Common myeloid progenitor, CD34-positive (primary cell): ENCODE results near the gene FGF18.
"Not testable (repeated sequence)": the region's sequence is repeated elsewhere in the genome, so short reads cannot be mapped to it uniquely, and the experiment has no call there.

ENCODE experiments used
- CTCF ChIA-PET: fragments of 350-600 bp; sonication (Branson Sonifier 250); formaldehyde crosslinking; loops from one replicate; lab custom pipeline; 2021; ENCODE audit warnings: antibody characterized with exemption; lab: Charles Lee
- POLR2A ChIA-PET: fragments of 350-600 bp; sonication (Branson Sonifier 250); formaldehyde crosslinking; loops from one replicate; lab custom pipeline; 2021; ENCODE audit warnings: antibody characterized with exemption; lab: Charles Lee
- DNase-seq, 3 donors: peaks; one replicate each; pipeline versions ENCODE4 v3.0.0 to v3.0.0-alpha.2; 2013
- H3K27ac ChIP-seq, 2 experiments: 1 replicate in 1 of 2; 2 replicates in 1 of 2; pipeline ENCODE4 v1.7.0; 2013; ENCODE audit warnings: inconsistent platforms in 2 of 2, low read length in 2 of 2, mild to moderate bottlenecking in 2 of 2, low read depth in 1 of 2, moderate library complexity in 1 of 2; ENCODE audit not compliant: severe bottlenecking in 2 of 2, insufficient read depth in 1 of 2, poor library complexity in 1 of 2
- H3K27me3 ChIP-seq, 5 experiments: replicated peaks in 2 of 5; 1 replicate in 3 of 5; 2 replicates in 2 of 5; pipeline versions ENCODE4 v1.6.1 to v1.7.0; 2013; ENCODE audit warnings: low read length in 4 of 5, mild to moderate bottlenecking in 2 of 5, moderate library complexity in 2 of 5, inconsistent platforms in 1 of 5; ENCODE audit not compliant: insufficient read depth in 5 of 5, control insufficient read depth in 4 of 5
- H3K36me3 ChIP-seq, 4 experiments: 1 replicate in 2 of 4; 2 replicates in 2 of 4; pipeline versions ENCODE4 v1.6.1 to v1.7.0; 2013; ENCODE audit warnings: low read length in 3 of 4, control low read depth in 1 of 4, mild to moderate bottlenecking in 1 of 4; ENCODE audit not compliant: control insufficient read depth in 4 of 4, insufficient read depth in 4 of 4
- H3K4me1 ChIP-seq, 4 experiments: 1 replicate in 3 of 4; 2 replicates in 1 of 4; pipeline versions ENCODE4 v1.6.1 to v1.7.1; 2013; ENCODE audit warnings: low read length in 3 of 4, mild to moderate bottlenecking in 3 of 4, control low read depth in 1 of 4, inconsistent platforms in 1 of 4, moderate library complexity in 1 of 4; ENCODE audit not compliant: control insufficient read depth in 4 of 4, insufficient read depth in 4 of 4; ENCODE audit errors: control extremely low read depth in 1 of 4
- H3K4me3 ChIP-seq, 7 experiments: 1 replicate in 4 of 7; 2 replicates in 3 of 7; pipeline versions ENCODE4 v1.5.1 to v1.7.0; 2013; ENCODE audit warnings: mild to moderate bottlenecking in 7 of 7, low read length in 6 of 7, moderate library complexity in 6 of 7, inconsistent platforms in 2 of 7, low read depth in 2 of 7, control low read depth in 1 of 7; ENCODE audit not compliant: insufficient read depth in 4 of 7, control insufficient read depth in 1 of 7; ENCODE audit errors: extremely low read depth in 1 of 7
- H3K9me3 ChIP-seq, 5 experiments: 1 replicate in 4 of 5; 2 replicates in 1 of 5; pipeline versions ENCODE4 v1.6.1 to v1.7.1; 2013; ENCODE audit warnings: low read length in 4 of 5, mild to moderate bottlenecking in 2 of 5, inconsistent platforms in 1 of 5, low read depth in 1 of 5, moderate library complexity in 1 of 5; ENCODE audit not compliant: control insufficient read depth in 4 of 5, insufficient read depth in 2 of 5; ENCODE audit errors: control extremely low read depth in 1 of 5
- WGBS: methylation state at CpG from one replicate; pipeline ENCODE4 v1.1.5; 2013; ENCODE audit not compliant: insufficient coverage; 5-methylcytosine and 5-hydroxymethylcytosine counted together

FGF18 gene

DNA sequence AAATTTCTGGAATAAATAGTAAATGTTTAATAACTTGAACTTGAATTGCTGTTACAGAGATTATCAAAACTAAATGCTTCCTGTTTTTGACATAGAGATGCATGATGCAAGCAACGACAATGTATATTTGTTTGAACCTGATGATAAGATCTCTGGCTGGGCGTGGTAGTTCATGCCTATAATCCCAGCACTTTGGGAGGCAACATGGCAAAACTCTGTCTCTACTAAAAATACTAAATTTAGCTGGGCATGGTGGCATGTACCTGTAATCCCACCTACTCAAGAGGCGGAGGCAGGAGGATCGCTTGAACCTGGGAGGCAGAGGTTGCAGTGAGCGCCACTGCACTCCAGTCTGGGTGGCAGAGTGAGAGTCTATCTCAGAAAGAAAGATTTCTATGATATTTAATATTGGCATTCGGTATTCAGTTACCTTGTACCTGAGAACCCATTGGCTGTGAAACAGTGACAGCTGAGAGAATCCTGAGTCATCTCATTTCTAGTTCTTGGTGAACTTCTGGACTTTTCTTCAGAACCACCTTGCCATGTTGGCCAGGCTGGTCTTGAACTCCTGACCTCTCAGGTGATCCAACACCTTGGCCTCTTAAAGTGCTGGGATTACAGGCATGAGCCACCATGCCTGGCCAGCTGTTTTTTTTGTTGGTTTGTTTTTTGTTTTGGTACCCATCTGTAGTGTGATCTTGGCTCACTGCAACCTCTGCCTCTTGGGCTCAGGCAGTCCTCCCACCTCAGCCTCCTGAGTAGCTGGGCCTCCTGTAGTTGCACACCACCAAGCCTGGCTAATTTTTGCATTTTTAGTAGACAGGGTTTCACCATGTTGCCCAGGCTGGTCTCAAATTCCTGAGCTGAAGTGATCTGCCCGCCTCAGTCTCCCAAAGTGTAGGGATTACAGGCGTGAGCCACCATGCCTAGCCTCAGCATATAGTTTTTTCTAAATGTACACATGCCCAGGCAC lies 10.0 kb upstream of the FGF18 start:
- Histone ChIP-seq H3K27me3 (no peaks in the 10 kb centered on the region), H3K4me3 (no peak overlapping the region), H3K27ac (no peak overlapping the region), H3K36me3 (peaks cover 21 to 86% (median 47%) of the 10 kb centered on the region in 4 experiments), H3K9me3 (no peaks in the 10 kb centered on the region), H3K4me1 (peaks cover 0 to 31% (median 8%) of the 10 kb centered on the region in 4 experiments)
- POLR2A ChIA-PET = interaction anchor here (1.0 to 1.8 kb wide), 2 partner anchors 10 to 589 kb away, joined by 4 read pairs; partner anchors contain the start of gene FGF18
- DNase-seq = peak in 1 of 3 donors; percentile 33
- CTCF ChIA-PET = interaction anchor here (1.0 to 2.2 kb wide), 5 partner anchors 9 to 432 kb away, joined by 3 to 5 read pairs (median 5); partner anchors contain the start of gene FGF18
- WGBS = 84% methylated on average over 7 of the region's 8 CpGs

DNA sequence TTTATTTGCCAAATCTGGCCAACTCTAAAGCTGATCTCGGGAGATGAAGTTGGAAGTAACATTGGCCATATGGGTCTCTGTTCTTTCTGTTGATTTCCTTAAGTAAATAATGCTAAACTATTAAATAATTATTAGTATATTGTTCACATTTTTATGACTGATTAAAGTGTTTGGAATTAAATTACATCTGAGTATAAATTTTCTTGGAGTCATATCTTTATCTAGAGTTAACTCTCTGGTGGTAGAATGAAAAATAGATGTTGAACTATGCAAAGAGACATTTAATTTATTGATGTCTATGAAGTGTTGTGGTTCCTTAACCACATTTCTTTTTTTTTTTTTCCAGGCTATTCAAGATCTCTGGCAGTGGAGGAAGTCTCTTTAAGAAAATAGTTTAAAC lies 9.3 kb upstream of the FGF18 start:
- ChIA-PET CTCF (interaction anchor here (1.4 to 2.2 kb wide), 3 partner anchors 8 to 18 kb away, joined by 3 to 5 read pairs (median 5); no protein-coding TSS in a partner anchor), POLR2A (no interaction called here)
- no CpG with 5 or more reads among the region's 1 CpG for WGBS

DNA sequence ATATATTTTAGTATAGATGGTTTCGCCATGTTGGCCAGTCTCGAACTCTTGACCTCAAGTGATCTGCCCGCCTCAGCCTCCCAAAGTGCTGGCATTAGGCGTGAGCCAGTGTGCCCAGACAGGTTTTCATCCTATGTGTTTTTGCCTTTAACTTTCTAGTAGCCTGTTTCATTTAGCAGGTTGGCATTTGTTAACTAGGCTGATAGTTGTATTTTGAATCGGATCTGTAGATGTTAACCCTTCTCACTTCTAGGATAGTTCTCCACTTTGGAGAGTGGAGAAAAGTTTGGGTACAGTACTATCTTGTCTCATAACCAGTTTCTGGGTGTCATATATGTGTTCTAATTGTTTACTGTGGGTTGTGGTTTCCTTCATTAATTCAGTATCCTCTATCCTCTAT lies 7.3 kb upstream of the FGF18 start:
- Histone ChIP-seq H3K27me3 (no peaks in the 10 kb centered on the region), H3K4me1 (peaks cover 0 to 26% (median 8%) of the 10 kb centered on the region in 4 experiments), H3K36me3 (peaks cover 16 to 60% (median 32%) of the 10 kb centered on the region in 4 experiments), H3K9me3 (no peaks in the 10 kb centered on the region), H3K4me3 (no peak overlapping the region), H3K27ac (no peak overlapping the region)
- DNase-seq = no peak
- POLR2A ChIA-PET = no interaction called here
- CTCF ChIA-PET = no interaction called here
- 100% methylated on average over 4 of the region's 5 CpGs for WGBS

More for the DNA sequence above, 9.3 kb upstream of the FGF18 start:
- peak in 2 of 3 donors; percentile 49 to 62 for DNase-seq
- H3K36me3 ChIP-seq = peaks cover 21 to 80% (median 45%) of the 10 kb centered on the region in 4 experiments
- no peak overlapping the region for H3K4me3 ChIP-seq
- H3K9me3 ChIP-seq = no peaks in the 10 kb centered on the region
- H3K27ac ChIP-seq = no peak overlapping the region
- peaks cover 0 to 31% (median 8%) of the 10 kb centered on the region in 4 experiments for H3K4me1 ChIP-seq
- no peaks in the 10 kb centered on the region for H3K27me3 ChIP-seq

DNA sequence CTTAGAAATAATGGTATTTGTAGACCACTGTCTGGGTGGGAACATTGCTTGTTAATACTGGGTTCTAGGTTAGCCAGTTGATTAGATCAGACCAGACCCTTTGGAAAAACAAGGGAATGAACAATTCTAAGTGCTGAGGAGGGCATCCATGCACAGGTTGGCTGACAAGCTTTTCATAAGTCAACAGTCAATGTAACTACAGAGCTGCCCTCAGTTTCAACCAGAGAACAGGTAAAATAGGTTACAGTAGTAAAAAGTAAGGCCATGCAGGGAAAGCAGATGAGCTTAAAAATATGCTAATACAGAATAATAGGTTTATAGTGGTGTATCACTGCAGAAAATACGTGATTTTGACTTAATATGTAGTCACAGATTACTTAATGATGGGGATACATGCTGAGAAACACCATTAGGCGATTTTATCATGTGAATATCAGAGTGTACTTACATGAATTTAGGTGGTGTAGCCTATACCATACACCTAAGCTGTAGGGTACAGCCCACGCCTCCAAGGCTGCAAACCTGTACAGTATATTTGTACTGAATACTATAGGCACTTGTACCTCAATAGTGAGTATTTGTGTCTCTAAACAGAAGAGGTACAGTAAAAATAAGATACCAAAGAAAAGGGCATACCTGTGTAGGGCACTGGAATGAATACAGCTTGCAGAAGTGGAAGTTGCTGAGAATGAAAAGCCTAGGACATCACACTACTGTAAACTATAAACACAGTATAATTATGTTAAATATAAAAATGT lies 6.1 kb upstream of the FGF18 start:
- Histone ChIP-seq H3K4me1 (peaks cover 0 to 22% (median 8%) of the 10 kb centered on the region in 4 experiments), H3K9me3 (no peaks in the 10 kb centered on the region), H3K27me3 (no peaks in the 10 kb centered on the region), H3K27ac (no peak overlapping the region), H3K4me3 (no peak overlapping the region), H3K36me3 (peaks cover 13 to 49% (median 25%) of the 10 kb centered on the region in 4 experiments)
- POLR2A ChIA-PET = no interaction called here
- CTCF ChIA-PET = interaction anchor here (0.7 to 3.9 kb wide), 5 partner anchors 10 to 498 kb away, joined by 3 to 20 read pairs (median 4); no protein-coding TSS in a partner anchor
- no peak for DNase-seq
- no CpG with 5 or more reads among the region's 3 CpGs for WGBS

DNA sequence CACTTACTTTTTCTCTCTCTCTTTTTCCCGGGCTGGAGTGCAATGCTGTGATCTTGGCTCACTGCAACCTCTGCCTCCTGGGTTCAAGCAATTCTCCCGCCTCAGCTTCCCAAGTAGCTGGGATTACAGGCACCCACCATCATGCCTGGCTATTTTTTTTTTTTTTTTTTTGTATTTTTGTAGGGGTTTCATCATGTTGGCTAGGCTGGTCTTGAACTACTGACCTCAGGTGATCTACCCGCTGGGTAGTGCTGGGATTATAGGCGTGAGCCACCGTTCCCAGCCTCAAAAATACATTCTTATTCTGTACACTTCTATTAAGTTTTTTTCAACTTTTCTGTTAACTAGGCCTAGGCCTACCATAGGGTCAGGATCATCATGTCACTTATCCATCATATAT lies 5.5 kb upstream of the FGF18 start:
- peaks cover 0 to 22% (median 13%) of the 10 kb centered on the region in 4 experiments for H3K4me1 ChIP-seq
- H3K27ac ChIP-seq, POLR2A ChIA-PET, H3K4me3 ChIP-seq, H3K27me3 ChIP-seq, H3K9me3 ChIP-seq, DNase-seq: not testable (repeated sequence)
- CTCF ChIA-PET = interaction anchor here (0.7 to 3.9 kb wide), 5 partner anchors 10 to 497 kb away, joined by 3 to 20 read pairs (median 4); no protein-coding TSS in a partner anchor
- peaks cover 13 to 42% (median 24%) of the 10 kb centered on the region in 4 experiments for H3K36me3 ChIP-seq
- no CpG with 5 or more reads among the region's 5 CpGs for WGBS

DNA sequence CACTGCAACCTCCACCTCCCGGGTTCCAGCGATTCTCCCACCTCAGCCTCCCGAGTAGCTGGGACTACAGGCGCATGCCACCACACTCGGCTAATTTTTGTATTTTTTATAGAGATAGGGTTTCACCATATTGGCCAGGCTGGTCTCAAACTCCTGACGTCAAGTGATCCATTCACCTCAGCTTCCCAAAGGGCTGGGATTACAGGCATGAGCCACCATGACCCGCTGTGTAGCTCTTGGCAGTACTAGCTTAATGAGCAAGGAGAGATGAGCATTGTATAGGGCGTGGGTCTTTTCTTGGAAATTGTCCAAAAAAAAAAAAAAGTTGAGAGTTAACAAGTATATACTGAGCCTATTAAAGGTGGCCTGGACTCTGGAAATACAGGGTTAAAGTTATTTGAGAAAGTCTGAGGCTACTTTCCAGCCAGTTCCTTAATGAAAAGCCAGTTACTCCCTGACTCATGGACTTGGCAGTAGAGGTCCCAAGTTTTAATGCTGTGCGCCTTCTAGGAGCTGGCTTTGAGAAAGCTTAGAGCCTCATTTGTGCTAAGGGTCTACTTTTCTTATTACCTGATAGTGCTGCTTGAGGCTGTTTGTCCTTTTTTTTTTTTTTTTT lies 4.2 kb upstream of the FGF18 start:
- H3K9me3 ChIP-seq = no peaks in the 10 kb centered on the region
- H3K4me1 ChIP-seq = peaks cover 0 to 22% (median 18%) of the 10 kb centered on the region in 4 experiments
- CTCF ChIA-PET = interaction anchor here (1.2 to 3.9 kb wide), 3 partner anchors 15 to 496 kb away, joined by 4 to 20 read pairs (median 11); no protein-coding TSS in a partner anchor
- WGBS = 100% methylated on average over 1 of the region's 9 CpGs
- H3K4me3 ChIP-seq = no peak overlapping the region
- H3K36me3 ChIP-seq = peaks cover 10 to 31% (median 19%) of the 10 kb centered on the region in 4 experiments
- POLR2A ChIA-PET = no interaction called here
- no peak overlapping the region for H3K27ac ChIP-seq
- H3K27me3 ChIP-seq = peaks cover 0 to 6% (median 0%) of the 10 kb centered on the region in 5 experiments
- DNase-seq = no peak
